ENCODE measurements around the gene PKNOX1. TPM values are rescaled to one million over a fixed set of nuclear protein-coding genes. Genes with fewer than 3 reads are reported as not detected.

Gene PKNOX1
- total RNA-seq, 2 donors from 2014 or later = 6.5 to 27.7 TPM

DNA sequence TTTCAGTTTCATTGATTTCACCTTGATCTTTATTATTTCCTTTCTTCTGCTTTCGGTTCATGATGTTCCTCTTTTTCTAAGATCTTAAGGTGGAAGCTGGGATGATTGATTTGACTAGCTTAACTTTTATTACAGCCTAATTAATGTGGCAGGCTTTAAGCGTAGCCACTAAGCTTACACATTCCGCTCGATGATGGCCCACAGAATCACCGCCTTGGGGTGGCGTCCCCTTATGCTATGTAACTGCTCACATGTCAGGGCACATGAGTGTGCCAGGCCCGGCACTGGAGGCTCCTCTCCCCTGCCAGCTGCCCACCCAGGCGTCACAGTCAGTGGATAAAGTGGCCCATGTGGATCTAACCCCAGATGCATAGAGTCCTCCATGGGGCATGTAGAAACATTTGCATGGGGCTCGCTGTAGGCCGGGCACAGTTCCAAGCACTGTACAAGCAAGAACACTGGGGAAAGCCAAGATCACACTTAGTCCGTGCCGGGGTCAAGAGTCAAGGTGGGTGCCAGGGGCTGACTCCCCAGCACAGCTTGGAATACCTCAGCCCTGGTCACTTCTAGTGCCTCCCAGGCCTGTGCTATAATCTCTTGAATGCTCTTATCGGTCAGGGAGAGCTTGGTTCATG, 41.7 kb downstream of the PKNOX1 start:
- DNase-seq (ENCODE audit: low spot score) (no peak), ATAC-seq (ENCODE audit: insufficient number of reproducible peaks, low FRiP score, low read depth) (no peak)
- Histone ChIP-seq H3K9me3 (no peaks in the 10 kb centered on the region), H3K4me3 (no peak overlapping the region), H3K27ac (no peak overlapping the region), H3K4me1 (ENCODE audit: control insufficient read depth in 1 of 2, low read depth in 2 of 2) (no peaks in the 10 kb centered on the region), H3K27me3 (replicated peaks; ENCODE audit: insufficient read depth) (no peaks in the 10 kb centered on the region), H3K36me3 (peaks cover 15% of the 10 kb centered on the region)
- TF ChIP-seq, protein P1, sequence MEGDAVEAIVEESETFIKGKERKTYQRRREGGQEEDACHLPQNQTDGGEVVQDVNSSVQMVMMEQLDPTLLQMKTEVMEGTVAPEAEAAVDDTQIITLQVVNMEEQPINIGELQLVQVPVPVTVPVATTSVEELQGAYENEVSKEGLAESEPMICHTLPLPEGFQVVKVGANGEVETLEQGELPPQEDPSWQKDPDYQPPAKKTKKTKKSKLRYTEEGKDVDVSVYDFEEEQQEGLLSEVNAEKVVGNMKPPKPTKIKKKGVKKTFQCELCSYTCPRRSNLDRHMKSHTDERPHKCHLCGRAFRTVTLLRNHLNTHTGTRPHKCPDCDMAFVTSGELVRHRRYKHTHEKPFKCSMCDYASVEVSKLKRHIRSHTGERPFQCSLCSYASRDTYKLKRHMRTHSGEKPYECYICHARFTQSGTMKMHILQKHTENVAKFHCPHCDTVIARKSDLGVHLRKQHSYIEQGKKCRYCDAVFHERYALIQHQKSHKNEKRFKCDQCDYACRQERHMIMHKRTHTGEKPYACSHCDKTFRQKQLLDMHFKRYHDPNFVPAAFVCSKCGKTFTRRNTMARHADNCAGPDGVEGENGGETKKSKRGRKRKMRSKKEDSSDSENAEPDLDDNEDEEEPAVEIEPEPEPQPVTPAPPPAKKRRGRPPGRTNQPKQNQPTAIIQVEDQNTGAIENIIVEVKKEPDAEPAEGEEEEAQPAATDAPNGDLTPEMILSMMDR (IDR thresholded peaks at IDR 0.05) = no peak

DNA sequence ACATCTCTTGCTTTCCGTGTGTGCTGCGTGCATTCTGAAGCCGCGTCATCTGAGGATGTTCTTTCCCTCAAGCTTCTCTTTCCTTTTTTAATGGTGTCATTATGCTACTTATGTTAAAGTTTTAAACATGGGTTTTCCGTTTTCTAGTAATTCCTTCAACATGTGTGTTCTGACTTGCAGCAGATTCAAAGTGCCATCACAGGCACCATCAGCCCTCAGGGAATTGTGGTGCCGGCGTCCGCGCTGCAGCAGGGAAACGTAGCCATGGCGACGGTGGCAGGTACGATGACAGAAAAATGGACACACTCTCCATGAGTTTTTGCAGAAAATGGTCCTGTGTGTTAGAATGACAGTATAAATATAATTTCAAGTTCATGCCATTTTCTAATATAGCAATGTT, 42.4 kb downstream of the PKNOX1 start:
- Histone ChIP-seq H3K27ac (no peak overlapping the region), H3K9me3 (no peaks in the 10 kb centered on the region), H3K36me3 (peaks cover 13% of the 10 kb centered on the region), H3K27me3 (replicated peaks; ENCODE audit: insufficient read depth) (no peaks in the 10 kb centered on the region), H3K4me3 (no peak overlapping the region), H3K4me1 (ENCODE audit: control insufficient read depth in 1 of 2, low read depth in 2 of 2) (no peaks in the 10 kb centered on the region)
- TF ChIP-seq, protein P1 (IDR thresholded peaks at IDR 0.05) = no peak
- DNase-seq (ENCODE audit: low spot score) (no peak), ATAC-seq (ENCODE audit: insufficient number of reproducible peaks, low FRiP score, low read depth) (no peak)

DNA sequence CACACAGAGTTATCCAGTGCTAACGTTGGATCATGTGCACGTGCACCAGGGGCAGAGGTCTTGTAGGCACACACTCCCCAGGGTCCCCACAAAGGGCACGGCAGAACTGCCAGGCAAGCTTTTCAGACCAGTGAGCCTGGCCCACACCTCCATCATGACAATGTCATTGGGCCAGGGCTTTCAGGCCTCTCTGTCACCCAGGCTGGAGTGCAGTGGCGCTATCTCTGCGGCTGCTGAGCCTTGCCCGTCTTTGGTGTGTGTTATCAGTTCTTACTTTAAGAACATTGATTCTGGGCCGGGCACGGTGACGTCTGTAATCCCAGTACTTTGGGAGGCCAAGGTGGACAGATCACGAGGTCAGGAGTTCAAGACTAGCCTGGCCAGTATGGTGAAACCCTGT, 44.2 kb downstream of the PKNOX1 start:
- DNase-seq (ENCODE audit: low spot score) (no peak), ATAC-seq (ENCODE audit: insufficient number of reproducible peaks, low FRiP score, low read depth) (no peak)
- no peaks in the 10 kb centered on the region for H3K9me3 ChIP-seq
- no peak overlapping the region for H3K4me3 ChIP-seq
- TF ChIP-seq, protein P1 (IDR thresholded peaks at IDR 0.05) = no peak
- H3K4me1 ChIP-seq (ENCODE audit: control insufficient read depth in 1 of 2, low read depth in 2 of 2) = no peaks in the 10 kb centered on the region
- H3K36me3 ChIP-seq = peaks cover 7% of the 10 kb centered on the region
- H3K27ac ChIP-seq = no peak overlapping the region
- H3K27me3 ChIP-seq (replicated peaks; ENCODE audit: insufficient read depth) = no peaks in the 10 kb centered on the region

DNA sequence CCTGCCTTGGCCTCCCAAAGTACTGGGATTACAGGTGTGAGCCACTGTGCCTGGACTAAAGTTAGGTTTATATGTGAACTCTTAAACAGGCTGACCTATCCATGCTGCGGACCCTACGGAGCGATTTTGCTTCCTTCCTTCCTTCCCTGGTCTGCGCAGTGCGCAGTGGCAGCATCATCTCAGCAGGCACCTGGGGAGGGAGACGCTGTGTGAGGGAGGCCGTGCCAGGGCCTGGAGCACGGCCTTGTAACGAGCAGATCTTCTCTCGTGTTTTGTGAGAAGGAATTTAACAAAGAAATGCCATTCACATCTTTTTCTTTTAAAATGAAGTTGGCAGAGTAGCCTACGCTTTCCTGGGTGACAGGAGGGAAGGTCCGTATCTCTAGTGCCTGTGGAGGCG, 45.8 kb downstream of the PKNOX1 start:
- Histone ChIP-seq H3K27ac (no peak overlapping the region), H3K36me3 (peaks cover 10% of the 10 kb centered on the region), H3K27me3 (replicated peaks; ENCODE audit: insufficient read depth) (no peaks in the 10 kb centered on the region), H3K9me3 (no peaks in the 10 kb centered on the region), H3K4me3 (no peak overlapping the region), H3K4me1 (ENCODE audit: control insufficient read depth in 1 of 2, low read depth in 2 of 2) (no peaks in the 10 kb centered on the region)
- no peak for DNase-seq (ENCODE audit: low spot score)
- ATAC-seq (ENCODE audit: insufficient number of reproducible peaks, low FRiP score, low read depth) = no peak
- TF ChIP-seq, protein P1 (IDR thresholded peaks at IDR 0.05) = no peak

DNA sequence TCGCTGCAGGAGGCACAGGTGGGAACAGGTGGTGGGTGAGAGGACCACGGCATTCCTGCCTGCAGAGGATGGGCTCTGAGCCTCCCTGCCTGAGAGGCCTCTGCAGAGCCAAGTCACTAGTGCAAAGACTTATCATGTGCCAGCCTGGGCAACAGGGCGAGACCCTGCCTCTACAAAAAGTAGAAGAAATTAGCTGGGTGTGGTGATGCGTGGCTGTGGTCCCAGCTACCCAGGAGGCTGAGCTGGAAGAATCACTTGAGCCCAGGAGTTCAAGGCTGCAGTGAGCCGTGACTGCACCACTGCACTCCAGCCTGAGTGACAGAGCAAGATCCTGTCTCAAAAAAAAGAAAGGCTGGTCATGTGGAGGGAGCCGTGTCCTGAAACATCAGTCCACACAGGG, 46.4 kb downstream of the PKNOX1 start:
- TF ChIP-seq, protein P1 (IDR thresholded peaks at IDR 0.05) = no peak
- DNase-seq (ENCODE audit: low spot score) (no peak), ATAC-seq (ENCODE audit: insufficient number of reproducible peaks, low FRiP score, low read depth) (no peak)
- Histone ChIP-seq H3K36me3 (peaks cover 13% of the 10 kb centered on the region), H3K4me1 (ENCODE audit: control insufficient read depth in 1 of 2, low read depth in 2 of 2) (no peaks in the 10 kb centered on the region), H3K27ac (no peak overlapping the region), H3K27me3 (replicated peaks; ENCODE audit: insufficient read depth) (no peaks in the 10 kb centered on the region), H3K4me3 (no peak overlapping the region), H3K9me3 (no peaks in the 10 kb centered on the region)
